GM18507 (cell line): Measurements from ENCODE around the gene E2F7.
A peak's percentile ranks its signal among the peaks of the same experiment; 100 is the strongest.
"Not testable (repeated sequence)": the region's sequence is repeated elsewhere in the genome, so short reads cannot be mapped to it uniquely, and the experiment has no call there.

Experiments
- DNase-seq: peaks from one replicate; pipeline ENCODE4 v3.0.0; 2011; ENCODE audit warnings: low read depth; ENCODE audit not compliant: insufficient read length; ENCODE audit errors: extremely low spot score
- FAIRE-seq: peaks from 2 replicates; lab custom pipeline; 2011; peaks lifted over from hg19 to GRCh38; lab: Jason Lieb, UNC

The E2F7 gene, protein sequence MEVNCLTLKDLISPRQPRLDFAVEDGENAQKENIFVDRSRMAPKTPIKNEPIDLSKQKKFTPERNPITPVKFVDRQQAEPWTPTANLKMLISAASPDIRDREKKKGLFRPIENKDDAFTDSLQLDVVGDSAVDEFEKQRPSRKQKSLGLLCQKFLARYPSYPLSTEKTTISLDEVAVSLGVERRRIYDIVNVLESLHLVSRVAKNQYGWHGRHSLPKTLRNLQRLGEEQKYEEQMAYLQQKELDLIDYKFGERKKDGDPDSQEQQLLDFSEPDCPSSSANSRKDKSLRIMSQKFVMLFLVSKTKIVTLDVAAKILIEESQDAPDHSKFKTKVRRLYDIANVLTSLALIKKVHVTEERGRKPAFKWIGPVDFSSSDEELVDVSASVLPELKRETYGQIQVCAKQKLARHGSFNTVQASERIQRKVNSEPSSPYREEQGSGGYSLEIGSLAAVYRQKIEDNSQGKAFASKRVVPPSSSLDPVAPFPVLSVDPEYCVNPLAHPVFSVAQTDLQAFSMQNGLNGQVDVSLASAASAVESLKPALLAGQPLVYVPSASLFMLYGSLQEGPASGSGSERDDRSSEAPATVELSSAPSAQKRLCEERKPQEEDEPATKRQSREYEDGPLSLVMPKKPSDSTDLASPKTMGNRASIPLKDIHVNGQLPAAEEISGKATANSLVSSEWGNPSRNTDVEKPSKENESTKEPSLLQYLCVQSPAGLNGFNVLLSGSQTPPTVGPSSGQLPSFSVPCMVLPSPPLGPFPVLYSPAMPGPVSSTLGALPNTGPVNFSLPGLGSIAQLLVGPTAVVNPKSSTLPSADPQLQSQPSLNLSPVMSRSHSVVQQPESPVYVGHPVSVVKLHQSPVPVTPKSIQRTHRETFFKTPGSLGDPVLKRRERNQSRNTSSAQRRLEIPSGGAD

DNA sequence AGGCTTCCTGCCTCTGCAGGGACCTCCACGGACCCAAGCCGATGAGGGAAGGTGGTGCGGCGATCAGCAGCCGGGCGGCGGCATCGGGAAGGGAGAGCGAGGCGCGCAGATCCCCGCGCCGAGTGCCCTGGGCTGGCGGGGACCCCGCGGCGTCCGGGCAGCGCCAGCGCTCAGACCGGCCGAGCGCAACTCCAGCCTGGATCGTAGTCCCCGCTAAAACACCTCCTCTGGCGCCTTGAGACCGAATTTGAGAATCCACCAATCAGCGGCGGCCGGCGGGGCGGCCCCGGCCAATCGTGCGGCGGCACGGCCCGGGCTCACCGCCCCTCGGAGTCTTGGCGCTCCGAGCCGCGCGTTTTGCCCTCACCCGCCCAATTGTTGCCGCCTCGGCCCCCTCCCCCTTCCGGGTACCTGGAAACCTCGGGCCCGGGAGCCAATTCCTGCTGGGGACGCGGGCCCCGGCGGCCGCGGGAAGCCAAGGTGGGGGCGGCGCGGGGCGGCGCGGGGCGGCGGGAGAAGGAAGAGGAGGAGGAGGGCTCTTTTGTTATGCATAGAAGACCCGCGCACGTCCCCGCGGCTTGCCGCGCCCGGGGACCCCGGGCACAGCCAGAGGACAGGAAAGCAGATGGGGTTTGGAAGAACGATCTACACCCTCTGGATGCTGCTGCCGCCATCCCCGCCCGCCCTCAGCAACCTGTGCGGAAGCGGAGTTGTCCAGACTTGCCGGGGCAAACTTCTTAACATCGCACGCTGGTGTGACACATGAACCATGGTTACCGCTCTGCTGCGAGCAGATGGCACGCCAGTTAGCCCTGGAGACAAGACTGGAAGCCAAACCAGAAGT is at the start of gene E2F7:
E2F7 (minus strand) TSS at position 209 of the 844 bp plus-strand sequence. CDS start 934 bp downstream, outside the sequence.
- peak; percentile 81 for DNase-seq
- peak; percentile 76 for FAIRE-seq

DNA sequence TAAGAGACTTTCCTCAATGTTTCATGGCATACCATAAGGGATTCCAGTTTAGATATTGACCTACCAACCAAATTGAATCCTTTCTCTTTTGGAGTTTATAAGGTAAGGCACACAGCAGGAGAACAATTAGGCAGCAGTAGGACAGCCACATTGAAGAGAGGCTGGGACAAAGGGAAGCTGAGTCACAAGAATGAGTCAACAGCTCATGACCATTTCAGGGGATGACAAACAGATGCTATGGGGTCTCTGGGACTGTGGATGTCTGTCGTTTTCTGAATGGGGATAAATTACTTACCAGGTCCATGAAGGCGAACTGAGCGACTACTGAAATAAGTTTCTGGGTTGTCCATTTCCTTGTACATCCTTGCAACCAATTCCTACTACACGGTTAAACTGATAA is 48.6 kb upstream of the E2F7 start:
- no peak for DNase-seq
- FAIRE-seq = no peak

DNA sequence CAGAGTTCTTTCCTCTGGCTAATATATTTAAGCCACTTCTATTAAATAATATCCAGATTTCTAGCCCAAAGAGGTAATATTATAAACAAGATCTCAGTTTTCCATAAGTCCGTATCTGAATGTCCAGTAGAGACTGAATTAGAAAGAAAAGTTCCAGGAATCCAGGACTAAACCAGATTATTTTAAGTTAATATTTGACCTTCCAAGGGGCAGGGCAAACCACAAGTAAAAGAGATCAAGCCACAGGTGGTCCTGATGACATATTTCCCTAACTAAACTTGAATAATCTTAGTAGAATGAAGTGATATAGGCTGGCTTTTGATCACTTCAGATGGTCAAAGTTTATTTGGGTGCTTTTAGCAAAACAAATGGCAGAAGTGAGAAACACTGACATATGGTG is 43.3 kb upstream of the E2F7 start:
- FAIRE-seq = no peak

DNA sequence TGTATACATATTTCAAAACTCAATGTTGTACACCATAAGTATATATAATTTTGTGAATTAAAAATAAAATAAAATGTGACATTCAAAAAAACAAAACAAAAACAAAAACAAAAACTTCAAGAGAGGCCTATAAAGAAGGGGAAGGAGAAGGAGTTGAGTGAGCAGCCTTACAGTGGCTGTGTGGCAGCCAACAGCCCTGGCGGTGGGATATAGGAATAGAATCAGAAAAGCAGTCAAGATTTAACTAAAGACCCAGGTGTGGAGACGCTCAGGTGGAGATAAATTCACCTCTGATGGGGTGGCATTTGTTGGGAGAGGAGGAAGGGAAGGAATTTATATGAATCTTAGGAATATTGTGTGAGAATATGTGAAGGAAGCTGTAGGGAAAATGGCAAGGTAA is 41.8 kb upstream of the E2F7 start:
- no peak for DNase-seq

More for the DNA sequence above, 43.3 kb upstream of the E2F7 start:
- no peak for DNase-seq

DNA sequence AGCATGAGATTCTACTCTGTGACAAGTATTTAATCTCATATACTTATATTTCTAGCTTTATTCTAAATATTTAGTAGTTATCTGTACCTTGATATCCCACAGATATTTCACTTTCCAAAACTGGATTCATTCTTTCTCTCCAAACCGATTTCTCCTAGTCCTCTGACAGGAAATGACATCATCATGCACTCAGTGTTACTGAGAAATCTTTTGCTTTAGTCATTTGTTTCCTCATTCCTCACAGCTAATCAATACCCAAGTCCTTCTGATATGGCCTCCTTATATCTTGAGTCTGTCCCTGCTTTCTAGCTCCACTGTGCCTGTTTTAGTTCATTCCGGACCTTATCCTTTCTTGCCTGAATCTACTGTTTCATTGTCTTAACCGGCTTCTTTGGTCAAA is 39.4 kb upstream of the E2F7 start:
- DNase-seq = no peak
- FAIRE-seq = no peak

More for the DNA sequence above, 41.8 kb upstream of the E2F7 start:
- no peak for FAIRE-seq

DNA sequence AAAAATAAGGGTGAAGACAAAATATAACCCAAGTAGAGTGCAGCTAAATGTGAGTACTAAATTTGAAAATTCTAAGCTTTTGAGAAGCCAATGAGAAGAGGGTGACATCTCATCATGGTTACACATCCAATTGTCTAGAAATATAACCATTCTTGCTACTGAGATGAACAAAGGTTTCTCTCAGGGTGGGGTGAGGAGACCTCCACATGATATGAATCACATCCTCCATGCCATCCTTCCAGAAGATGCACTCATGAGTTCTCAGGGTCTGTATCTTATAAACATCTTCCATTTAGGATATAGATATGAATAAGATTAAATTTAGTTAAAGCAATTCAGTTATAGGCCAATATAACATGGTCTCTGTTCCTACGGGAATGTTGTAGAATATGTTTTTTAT is 38.9 kb upstream of the E2F7 start:
- FAIRE-seq (no peak), DNase-seq (no peak)

DNA sequence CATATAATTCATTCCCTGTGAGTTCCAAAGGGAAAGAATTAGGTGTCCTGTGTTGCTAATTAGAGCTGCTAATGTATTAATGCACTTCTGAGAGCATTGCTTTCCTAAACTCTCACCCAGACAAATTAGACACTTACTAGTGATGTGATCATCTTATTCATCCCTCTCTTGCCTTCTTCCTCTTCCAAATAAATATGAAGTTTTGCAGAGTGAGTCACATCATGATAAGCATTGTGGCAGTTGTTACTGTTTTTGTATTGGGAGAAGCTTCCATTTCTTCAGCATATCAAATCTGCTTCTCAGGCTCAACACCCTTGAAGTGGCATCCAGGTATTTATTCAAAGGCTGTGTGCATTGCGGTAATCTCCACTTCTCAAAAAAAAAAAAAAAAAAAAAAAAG is 37.3 kb upstream of the E2F7 start:
- DNase-seq (no peak), FAIRE-seq (no peak)

DNA sequence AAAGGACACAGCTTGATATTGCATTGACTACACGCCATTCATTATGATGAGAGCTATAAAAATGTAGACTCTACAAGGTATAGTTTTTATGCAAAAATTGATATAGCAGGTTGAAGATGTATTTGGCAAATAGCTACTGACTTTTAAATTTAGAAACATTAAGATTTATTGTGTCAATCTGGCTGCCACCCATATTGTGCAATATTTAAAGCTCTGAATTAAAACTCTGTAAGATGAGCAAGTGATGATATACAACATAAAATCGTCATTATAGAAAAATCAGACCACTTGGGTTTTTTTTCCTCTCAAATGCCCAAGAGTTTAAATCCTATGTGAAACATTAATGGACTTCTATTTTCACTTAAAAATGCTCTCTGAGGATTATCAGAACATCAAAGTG is 36.8 kb upstream of the E2F7 start:
- no peak for DNase-seq

DNA sequence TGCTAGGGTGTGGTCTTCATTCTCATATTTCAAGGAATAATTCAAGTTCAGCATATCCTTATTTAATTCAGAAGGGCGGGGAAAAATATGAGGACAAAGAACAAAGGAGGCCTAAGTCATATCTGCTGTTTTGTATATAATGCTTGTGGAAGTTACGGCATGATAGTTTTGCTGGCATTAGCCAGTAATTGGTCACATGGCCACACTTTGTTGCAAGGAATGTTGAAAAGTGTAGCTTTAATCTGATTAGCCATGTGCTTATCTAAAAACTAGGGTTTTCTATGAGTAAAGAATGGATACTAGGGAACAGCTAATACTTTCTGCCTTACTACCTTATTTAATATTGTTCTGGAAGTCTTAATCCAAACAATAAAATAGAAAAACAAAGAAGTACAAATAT is 34.4 kb upstream of the E2F7 start:
- FAIRE-seq = no peak
- no peak for DNase-seq

More for the DNA sequence above, 36.8 kb upstream of the E2F7 start:
- FAIRE-seq = no peak

DNA sequence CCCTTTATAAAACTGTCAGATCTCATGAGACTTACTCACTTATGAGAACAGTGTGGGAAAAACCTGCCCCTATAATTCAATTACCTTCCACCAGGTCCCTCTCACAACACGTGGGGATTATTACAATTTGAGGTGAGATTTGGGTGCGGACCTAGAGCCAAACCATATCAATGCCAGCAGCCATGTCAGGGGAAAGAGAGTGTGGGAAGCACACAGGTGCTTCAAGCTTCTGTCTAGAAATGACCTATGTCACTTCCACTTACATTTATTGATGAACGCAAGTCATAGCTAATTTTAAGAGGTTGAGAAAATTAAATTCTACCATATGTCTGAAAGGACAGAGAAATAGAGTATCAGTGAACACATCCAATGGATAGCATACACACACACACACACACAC is 32.5 kb upstream of the E2F7 start:
- no peak for DNase-seq
- FAIRE-seq = no peak

DNA sequence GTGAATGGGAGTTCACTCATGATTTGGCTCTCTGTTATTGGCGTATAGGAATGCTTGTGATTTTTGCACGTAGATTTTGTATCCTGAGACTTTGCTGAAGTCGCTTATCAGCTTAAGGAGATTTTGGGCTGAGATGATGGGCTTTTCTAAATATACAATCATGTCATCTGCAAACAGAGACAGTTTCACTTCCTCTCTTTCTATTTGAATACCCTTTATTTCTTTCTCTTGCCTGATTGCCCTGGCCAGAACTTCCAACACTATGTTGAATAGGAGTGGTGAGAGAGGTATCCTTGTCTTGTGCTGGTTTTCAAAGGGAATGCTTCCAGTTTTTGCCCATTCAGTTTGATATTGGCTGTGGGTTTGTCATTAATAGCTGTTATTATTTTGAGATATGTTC is 26.9 kb upstream of the E2F7 start:
- not testable (repeated sequence) for DNase-seq, FAIRE-seq

DNA sequence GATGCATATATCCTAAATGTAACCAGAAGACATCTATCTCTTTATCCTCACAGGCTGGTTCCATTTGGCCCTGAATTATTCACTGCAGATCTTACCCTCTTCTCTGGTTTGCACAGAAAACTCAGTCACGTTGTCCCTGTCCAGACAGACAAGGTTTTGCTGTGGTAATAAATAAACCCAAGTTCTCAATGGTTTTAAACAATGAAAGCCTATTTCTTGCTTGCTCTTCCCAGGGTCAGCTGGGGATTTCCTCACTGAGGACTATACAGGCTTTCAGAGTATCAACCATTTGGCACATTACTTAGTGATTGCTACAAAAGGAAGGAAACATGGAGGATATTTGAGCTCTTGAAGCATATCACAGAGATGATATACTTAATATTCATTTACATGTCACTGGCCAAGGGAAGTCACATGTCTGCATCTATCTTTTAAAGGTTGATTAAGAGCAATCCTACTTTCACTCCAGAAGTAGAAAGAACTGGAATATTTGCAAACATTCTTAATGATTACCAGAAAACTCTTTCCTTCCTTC is 24.4 kb upstream of the E2F7 start:
- DNase-seq (no peak), FAIRE-seq (no peak)

DNA sequence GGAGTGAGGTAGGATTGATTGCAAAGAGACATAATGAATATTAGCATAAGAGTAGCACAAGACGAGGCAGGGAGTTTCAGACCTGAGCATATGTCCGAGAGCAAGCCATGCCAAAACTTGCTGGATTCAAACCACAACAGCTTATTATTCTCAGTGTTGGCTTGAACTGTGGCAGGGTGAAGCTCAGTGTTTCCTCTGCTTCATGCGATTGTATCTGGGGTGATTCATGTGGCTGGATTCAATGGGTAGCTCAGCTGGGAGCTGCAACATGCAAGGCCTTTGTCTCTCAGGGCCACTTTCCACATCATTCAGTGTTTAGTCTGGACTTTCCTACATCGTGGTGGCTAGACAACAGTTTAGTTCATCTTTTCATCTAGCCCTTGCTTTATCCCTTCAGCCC is 22.1 kb upstream of the E2F7 start:
- FAIRE-seq = no peak

DNA sequence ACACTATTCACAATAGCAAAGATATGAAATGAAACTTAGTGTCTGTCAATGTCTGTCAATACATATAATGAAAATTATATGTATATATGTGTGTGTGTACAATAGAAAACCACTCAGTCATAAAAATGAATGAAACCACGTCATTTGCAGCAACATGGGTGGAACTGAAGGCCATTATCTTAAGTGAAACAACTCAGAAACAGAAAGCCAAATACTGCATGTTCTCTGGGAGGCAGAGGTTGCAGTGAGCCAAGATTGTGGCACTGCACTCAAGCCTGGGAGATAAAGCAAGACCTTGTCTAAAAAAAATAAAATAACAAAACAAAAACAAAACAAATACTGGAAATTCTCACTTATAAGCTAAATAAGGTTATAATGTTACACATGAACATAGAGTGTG is 16.7 kb upstream of the E2F7 start:
- DNase-seq (no peak), FAIRE-seq (peak; percentile 24)

More for the DNA sequence above, 22.1 kb upstream of the E2F7 start:
- no peak for DNase-seq

DNA sequence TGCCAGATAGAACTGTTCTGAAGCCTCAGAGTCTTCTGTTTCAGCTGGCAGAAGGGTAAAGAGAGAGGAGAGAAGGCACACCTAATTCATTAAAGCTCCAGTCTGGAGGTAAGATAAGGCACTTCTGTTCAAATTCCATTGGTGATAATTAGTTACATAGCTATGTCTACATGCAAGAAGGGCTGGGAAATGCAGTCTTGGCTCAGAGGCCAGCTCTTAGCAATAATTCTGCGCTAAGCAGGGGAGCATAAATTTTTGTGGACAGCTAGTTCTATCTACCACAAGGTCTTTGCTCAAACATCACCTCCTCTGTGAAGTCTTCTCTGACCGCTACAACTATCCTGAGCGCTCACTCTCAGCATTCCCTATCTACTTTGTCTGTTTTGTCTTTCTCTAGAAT is 14.3 kb upstream of the E2F7 start:
- DNase-seq (no peak), FAIRE-seq (no peak)

DNA sequence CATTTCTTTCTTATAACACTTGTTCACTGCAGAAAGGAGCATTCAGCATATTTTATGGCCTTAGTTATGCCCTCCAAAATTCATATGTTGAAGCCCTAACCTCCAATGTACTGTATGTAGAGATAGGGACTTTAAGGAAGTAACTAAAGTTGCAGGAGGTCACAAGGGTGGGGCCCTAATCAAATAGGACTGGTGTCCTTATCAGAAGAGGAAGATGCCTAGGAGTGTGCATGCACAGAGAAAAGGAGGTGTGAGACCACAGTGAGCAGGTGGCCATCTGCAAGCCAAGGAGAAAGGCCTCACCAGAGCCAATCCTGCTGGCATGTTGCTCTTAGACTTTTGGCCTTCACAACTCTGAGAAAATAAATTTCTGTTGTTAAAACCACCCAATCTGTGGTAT is 12.9 kb upstream of the E2F7 start:
- FAIRE-seq = no peak

DNA sequence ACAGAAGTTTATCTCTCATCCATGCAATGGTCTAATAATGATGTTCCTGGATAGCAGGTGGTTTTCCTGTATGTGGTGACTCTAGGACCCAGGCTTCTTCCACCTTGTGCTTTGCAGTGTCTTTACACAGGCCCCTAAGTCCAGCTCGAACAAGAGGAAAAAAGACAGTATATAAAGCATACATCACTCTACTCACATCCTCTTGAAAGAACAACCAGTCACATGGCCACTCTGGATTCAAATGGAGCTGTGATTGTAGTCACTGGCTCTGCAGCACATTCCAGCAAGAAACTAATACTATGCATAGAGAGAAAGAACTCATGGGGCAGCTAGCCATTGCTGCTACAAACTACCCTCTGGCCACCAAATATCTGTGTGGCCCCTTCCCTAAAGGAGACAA is 11.5 kb upstream of the E2F7 start:
- DNase-seq = no peak

More for the DNA sequence above, 12.9 kb upstream of the E2F7 start:
- DNase-seq = no peak

DNA sequence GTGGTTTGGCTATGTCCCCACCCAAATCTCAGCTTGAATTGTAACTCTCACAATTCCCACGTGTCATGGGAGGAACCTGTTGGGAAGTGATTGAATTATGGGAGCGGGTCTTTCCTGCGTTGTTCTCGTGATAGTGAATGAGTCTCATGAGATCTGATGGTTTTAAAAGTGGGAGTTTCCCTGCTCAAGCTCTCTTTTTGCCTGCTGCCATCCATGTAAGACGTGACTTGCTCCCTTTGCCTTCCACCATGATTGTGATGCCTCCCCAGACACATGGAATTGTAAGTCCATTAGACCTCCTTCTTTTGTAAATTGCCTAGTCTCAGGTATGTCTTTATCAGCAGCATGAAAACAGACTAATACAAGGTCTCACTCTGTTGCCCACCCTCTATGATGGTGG is 8.5 kb upstream of the E2F7 start:
- DNase-seq, FAIRE-seq: not testable (repeated sequence)

More for the DNA sequence above, 11.5 kb upstream of the E2F7 start:
- FAIRE-seq = no peak

DNA sequence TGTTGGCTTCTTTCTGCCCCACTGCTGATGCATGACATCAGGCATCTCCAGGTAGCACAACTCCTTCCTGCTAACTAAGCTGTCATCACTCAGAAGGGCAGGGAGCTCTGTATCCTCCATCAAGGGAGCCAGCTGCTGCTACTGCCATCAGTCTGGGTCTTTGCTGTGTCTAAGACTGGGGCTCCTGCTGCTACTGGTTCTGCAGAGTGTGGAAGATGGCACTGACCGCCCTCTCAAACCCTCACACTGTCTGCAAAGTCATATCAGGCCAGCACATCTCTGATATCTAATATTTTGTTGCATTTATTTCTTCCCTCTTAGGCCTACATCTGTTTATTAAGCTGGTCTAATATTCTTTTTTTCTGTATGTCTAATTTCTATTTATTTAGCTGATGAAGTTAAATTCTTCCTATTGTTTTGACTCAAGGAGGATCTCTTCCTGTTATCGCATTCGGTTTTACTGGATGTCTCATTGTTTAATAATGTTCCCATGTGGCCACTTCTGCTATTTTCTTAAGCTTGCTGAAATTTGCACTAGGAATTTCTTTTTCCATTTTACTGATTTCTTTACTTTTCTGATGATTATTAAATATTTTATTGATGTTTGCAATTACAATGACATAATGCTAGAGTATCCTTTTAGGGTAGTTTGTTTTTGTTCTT is 7.6 kb upstream of the E2F7 start:
- DNase-seq (no peak), FAIRE-seq (no peak)
